ENCODE measurements around the gene WWOX. TPM values are rescaled to one million over a fixed set of nuclear protein-coding genes. Genes with fewer than 3 reads are reported as not detected.

The WWOX gene
- total and polyA plus RNA-seq, 2 experiments from 2014 or later: 17.0 to 39.8 TPM

GRCh38 chr16:78205506-78205905, 106.1 kb downstream of the WWOX start:
- TF ChIP-seq EZH2 (IDR thresholded peaks at IDR 0.05; ENCODE audit: borderline replicate concordance) (no peak), CTCF (IDR thresholded peaks at IDR 0.05; ENCODE audit: poor library complexity) (no peak), EZH2phosphoT487 (IDR thresholded peaks at IDR 0.05; ENCODE audit: low read depth, severe bottlenecking, unreplicated experiment) (no peak)
- 100% methylated on average over 3 of the region's 3 CpGs for WGBS (ENCODE audit: low lambda C conversion rate, missing lambda C conversion rate)
- DNase-seq (ENCODE audit: low spot score): no peak

GRCh38 chr16:78206623-78207223, 107.3 kb downstream of the WWOX start:
- H3K4me2 ChIP-seq: no peak overlapping the region
- DNase-seq (ENCODE audit: low spot score): no peak

More at GRCh38 chr16:78205506-78205905, 106.1 kb downstream of the WWOX start:
- no peak overlapping the region for H3K4me2 ChIP-seq
- H4K20me1 ChIP-seq (ENCODE audit: insufficient read depth, poor library complexity, severe bottlenecking): no peaks in the 10 kb centered on the region
- H3K4me1 ChIP-seq (ENCODE audit: insufficient read depth): peaks cover 19% of the 10 kb centered on the region
- no peaks in the 10 kb centered on the region for H3K27me3 ChIP-seq
- H3K36me3 ChIP-seq (replicated peaks; ENCODE audit: insufficient read depth, low read depth): no peaks in the 10 kb centered on the region
- no peak overlapping the region for H3K4me3 ChIP-seq
- no peaks in the 10 kb centered on the region for H3K79me2 ChIP-seq
- H3K9me2 ChIP-seq (replicated peaks; ENCODE audit: insufficient read depth): no peaks in the 10 kb centered on the region
- H3K9me3 ChIP-seq (ENCODE audit: low read depth): no peaks in the 10 kb centered on the region
- H2AFZ ChIP-seq: no peak overlapping the region
- no peak overlapping the region for H3K27ac ChIP-seq

GRCh38 chr16:78209951-78210661, 110.7 kb downstream of the WWOX start:
- Histone ChIP-seq H3K4me2 (peak overlapping the region; percentile 36), H3K9me2 (replicated peaks; ENCODE audit: insufficient read depth) (no peaks in the 10 kb centered on the region), H3K4me3 (no peak overlapping the region), H3K9me3 (ENCODE audit: low read depth) (no peaks in the 10 kb centered on the region), H3K4me1 (ENCODE audit: insufficient read depth) (peaks cover 16% of the 10 kb centered on the region), H4K20me1 (ENCODE audit: insufficient read depth, poor library complexity, severe bottlenecking) (no peaks in the 10 kb centered on the region), H3K27me3 (no peaks in the 10 kb centered on the region), H3K79me2 (no peaks in the 10 kb centered on the region), H3K36me3 (replicated peaks; ENCODE audit: insufficient read depth, low read depth) (no peaks in the 10 kb centered on the region), H2AFZ (no peak overlapping the region), H3K27ac (peak overlapping the region; percentile 10)
- TF ChIP-seq CTCF (IDR thresholded peaks at IDR 0.05; ENCODE audit: poor library complexity) (no peak), EZH2 (IDR thresholded peaks at IDR 0.05; ENCODE audit: borderline replicate concordance) (no peak), EZH2phosphoT487 (IDR thresholded peaks at IDR 0.05; ENCODE audit: low read depth, severe bottlenecking, unreplicated experiment) (no peak)
- 39% methylated on average over 10 of the region's 10 CpGs for WGBS (ENCODE audit: low lambda C conversion rate, missing lambda C conversion rate)
- DNase-seq (ENCODE audit: low spot score): no peak

More at GRCh38 chr16:78206623-78207223, 107.3 kb downstream of the WWOX start:
- Histone ChIP-seq H3K4me1 (ENCODE audit: insufficient read depth) (peaks cover 12% of the 10 kb centered on the region), H3K36me3 (replicated peaks; ENCODE audit: insufficient read depth, low read depth) (no peaks in the 10 kb centered on the region), H3K27ac (no peak overlapping the region), H3K4me3 (no peak overlapping the region), H3K27me3 (no peaks in the 10 kb centered on the region), H4K20me1 (ENCODE audit: insufficient read depth, poor library complexity, severe bottlenecking) (no peaks in the 10 kb centered on the region), H3K79me2 (no peaks in the 10 kb centered on the region), H3K9me3 (ENCODE audit: low read depth) (no peaks in the 10 kb centered on the region), H3K9me2 (replicated peaks; ENCODE audit: insufficient read depth) (no peaks in the 10 kb centered on the region), H2AFZ (no peak overlapping the region)
- WGBS (ENCODE audit: low lambda C conversion rate, missing lambda C conversion rate): 51% methylated on average over 2 of the region's 2 CpGs
- TF ChIP-seq CTCF (IDR thresholded peaks at IDR 0.05; ENCODE audit: poor library complexity) (no peak), EZH2 (IDR thresholded peaks at IDR 0.05; ENCODE audit: borderline replicate concordance) (no peak), EZH2phosphoT487 (IDR thresholded peaks at IDR 0.05; ENCODE audit: low read depth, severe bottlenecking, unreplicated experiment) (no peak)

Measured in hepatocyte (in vitro differentiated cells).